NT2/D1 (cell line): Measurements from ENCODE around the gene BMP2K.
"Not testable (repeated sequence)": the region's sequence is repeated elsewhere in the genome, so short reads cannot be mapped to it uniquely, and the experiment has no call there.

Source experiments
- SUZ12 ChIP-seq: IDR thresholded peaks from 2 replicates; pipeline ENCODE4 v1.6.1; 2011; ENCODE audit not compliant: insufficient read length, insufficient read depth; ENCODE audit errors: extremely low read depth
- ZNF274 ChIP-seq: IDR thresholded peaks from 2 replicates; pipeline ENCODE4 v1.6.1; 2011; ENCODE audit warnings: mild to moderate bottlenecking, low read depth, low read length

DNA sequence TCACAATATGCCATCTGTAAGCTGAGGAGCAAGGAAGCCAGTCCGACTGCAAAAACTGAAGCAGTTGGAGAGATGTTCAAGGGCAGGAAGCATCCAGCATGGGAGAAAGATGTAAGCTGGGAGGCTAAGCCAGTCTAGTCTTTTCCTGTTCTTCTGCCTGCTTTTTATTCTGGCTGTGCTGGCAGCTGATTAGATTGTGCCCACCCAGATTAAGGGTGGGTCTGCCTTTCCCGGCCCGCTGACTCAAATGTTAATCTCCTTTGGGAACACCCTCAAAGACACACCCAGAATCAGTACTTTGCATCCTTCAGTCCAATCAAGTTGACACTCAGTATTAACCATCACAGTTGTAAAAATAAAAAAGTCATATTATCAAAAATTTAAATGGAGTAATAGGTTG lies 63.5 kb downstream of the BMP2K start:
- TF ChIP-seq ZNF274, SUZ12: not testable (repeated sequence)
